HTERT RPE-1 (cell line): Measurements from ENCODE around the gene ROM1.
"Not testable (repeated sequence)": the region's sequence is repeated elsewhere in the genome, so short reads cannot be mapped to it uniquely, and the experiment has no call there.

Source experiments
- in situ Hi-C: fragments of 300-500 bp; cut with MboI; formaldehyde crosslinking; loops from 4 replicates; pipeline ENCODE4 v1.14.3; 2020; ENCODE audit warnings: low sequenced_read_pairs

Gene ROM1

DNA sequence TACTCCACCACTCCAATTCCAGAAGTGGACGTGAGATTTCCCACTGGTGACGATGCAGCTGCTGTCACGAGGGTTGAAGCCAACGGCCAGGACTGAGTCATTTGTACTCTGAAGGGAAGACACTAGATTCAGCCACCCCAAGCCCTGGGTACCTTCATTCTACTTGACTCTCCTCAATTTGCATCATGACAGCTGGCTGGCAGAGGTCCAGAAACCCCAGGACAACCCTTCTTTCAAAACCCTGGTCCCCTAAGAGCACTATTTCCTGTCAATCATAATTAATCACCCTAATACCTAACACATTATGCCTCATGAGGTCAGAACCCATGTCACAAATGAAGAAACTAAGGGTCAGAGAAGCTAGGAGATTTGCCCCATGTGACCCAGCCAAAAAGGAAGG is 5.3 kb upstream of the ROM1 start:
- in situ Hi-C loops = no loop called here

DNA sequence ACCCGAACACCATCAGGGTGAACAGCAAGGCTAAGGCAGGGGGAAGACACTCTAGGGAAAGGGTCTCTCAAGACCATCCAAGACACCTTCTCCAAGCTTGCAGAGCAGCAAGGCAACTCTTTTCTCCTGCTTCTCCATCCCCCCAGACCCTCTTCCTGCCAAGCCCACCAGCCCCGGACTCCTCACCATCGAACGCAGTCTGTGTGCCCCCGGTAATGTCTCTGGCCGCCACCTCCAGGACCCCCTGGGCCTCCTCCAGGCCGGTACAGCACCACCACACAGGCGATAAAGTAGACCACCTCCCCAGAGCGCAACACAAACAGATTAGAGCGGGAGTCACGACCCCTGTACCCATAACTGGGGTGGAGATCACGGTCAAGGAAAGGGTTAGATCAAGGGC is 4.3 kb upstream of the ROM1 start:
- in situ Hi-C loops = no loop called here

GRCh38 chr11:62610403-62610802 is 2.7 kb upstream of the ROM1 start:
- in situ Hi-C loops = no loop called here

DNA sequence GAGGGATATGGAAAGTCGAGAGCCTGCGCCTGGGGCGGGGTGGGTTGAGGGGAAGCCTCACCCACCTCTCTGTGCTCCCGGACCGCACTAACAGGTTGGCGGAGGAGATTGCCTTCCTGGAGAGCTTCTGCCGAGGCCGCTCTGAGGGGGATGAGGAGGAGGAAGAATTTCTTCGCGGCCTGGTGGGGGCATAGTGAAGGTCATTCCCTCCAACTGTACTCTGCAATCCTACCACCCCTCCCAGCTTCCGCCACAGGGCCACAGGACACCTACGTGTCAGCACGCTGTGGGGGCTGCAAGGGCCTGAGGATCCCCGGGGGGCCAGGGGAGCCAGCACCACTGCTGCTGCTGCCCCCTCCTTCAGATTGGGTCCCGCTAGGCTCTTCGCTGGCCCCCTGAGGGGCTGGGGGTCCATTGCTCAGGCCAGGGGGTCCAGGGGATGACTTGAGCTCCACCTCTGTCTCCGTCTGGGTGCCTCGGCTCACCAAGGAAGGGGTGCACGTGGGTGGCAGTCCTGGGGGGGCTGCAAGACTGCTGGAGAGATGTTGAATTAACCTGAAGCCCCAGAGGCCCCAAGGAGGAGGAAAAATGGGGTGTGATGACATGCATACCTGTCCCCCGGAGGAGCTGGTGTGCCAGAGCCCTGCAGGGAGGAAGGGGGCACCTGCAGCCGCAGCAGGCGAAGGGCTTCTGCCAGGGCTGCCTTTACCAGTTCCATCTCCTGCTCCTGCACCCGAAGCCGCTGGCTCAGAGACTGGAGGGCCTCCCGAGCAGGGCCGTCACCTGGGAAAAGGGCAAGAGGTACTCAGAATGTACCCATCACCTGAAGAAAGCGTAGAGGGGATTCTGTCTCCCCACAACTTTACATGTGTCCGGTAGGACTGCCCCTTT is 2.0 kb upstream of the ROM1 start:
- in situ Hi-C loops = no loop called here

DNA sequence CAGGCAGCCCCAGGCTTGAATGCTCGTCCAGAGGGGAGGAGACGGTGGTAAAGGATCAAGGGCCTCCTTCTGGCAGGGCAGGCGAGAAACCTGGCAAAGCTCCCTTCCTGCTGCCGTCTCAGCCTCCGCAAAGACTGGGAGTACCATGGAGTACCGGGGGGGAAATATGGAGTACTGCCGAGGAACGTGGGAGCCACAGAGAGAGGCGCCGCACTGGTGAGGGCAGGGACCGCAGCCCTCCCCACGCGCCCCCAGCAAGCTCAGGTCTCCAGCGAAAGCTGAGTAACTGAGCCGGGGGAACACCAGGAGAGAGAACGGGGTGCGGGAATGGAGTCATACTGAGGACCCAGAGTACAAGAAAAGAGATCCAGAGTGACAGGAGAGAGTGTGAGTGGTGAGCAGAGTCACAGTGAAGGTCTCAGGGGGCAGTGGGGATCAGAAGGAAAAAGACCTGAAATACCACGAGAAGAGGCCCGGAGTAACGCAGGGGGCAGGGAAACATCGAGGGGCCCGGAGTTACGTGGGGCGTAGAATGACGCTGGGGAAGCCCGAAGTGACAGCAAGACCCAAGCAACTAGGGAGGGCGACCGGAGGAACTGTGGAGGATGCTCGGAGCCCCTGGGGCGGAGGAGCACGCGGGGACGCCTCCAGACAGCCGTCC is 1.2 kb upstream of the ROM1 start:
- in situ Hi-C loops = no loop called here

DNA sequence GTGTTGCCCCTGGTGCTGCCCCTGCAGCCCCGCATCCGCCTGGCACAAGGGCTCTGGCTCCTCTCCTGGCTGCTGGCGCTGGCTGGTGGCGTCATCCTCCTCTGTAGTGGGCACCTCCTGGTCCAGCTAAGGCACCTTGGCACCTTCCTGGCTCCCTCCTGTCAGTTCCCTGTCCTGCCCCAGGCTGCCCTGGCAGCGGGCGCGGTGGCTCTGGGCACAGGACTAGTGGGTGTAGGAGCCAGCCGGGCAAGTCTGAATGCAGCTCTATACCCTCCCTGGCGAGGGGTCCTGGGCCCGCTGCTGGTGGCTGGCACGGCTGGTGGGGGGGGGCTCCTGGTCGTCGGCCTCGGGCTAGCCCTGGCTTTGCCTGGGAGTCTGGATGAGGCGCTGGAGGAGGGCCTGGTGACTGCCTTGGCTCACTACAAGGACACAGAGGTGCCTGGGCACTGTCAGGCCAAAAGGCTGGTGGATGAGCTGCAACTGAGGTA is 278 bp downstream of the ROM1 start:
- in situ Hi-C loops = no loop called here

- in situ Hi-C loops = no loop called here
Measured at GRCh38 chr11:62614275-62614674, 1.2 kb downstream of the ROM1 start.

GRCh38 chr11:62615521-62615920 is 2.5 kb downstream of the ROM1 start:
- in situ Hi-C loops = no loop called here

DNA sequence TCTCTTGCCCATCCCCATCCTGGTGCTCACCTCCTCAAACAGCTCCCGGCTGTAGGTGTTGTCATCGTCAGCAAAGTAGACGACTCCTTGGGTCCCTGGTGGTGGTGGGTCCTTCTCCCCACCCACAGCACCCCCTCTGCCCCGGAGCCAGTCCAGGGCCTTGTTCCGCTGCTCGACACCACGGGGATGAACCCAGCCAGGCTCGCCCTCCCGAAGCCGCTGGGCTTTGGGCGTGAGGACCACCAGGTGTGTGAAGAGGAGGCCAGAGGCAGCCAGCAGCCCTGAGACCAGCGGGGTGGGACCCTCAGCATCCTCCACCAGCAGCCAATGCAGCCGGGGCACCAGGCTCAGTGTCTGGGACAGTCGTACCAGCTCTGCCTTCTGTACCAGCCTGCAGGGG is 3.9 kb downstream of the ROM1 start:
- in situ Hi-C loops = not testable (repeated sequence)

DNA sequence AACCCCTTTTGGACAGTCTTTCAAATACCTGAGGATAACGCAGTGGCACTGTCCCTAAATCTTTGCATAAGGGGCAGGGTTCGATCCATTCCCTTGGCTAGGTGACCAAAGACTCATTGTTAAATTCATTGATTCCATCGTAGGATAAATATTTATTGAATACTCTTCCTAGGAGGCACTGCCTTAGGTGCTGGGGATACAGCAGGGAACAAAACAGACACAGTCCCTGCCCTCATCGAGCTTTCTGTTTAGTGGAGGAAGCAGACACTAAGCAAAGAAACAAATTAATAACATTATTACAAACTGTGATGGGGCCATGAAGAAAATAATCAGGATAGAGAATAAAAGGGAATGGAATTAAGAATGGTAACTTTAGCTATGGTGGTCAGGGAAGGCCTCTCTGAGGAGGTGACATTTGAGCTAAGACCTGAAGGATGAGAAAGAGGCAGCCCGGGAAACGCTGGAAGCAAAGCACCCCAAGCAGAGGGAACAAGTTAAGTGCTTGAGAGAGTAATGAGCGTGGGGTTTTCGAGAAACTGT is 8.0 kb downstream of the ROM1 start:
- in situ Hi-C loops = no loop called here

DNA sequence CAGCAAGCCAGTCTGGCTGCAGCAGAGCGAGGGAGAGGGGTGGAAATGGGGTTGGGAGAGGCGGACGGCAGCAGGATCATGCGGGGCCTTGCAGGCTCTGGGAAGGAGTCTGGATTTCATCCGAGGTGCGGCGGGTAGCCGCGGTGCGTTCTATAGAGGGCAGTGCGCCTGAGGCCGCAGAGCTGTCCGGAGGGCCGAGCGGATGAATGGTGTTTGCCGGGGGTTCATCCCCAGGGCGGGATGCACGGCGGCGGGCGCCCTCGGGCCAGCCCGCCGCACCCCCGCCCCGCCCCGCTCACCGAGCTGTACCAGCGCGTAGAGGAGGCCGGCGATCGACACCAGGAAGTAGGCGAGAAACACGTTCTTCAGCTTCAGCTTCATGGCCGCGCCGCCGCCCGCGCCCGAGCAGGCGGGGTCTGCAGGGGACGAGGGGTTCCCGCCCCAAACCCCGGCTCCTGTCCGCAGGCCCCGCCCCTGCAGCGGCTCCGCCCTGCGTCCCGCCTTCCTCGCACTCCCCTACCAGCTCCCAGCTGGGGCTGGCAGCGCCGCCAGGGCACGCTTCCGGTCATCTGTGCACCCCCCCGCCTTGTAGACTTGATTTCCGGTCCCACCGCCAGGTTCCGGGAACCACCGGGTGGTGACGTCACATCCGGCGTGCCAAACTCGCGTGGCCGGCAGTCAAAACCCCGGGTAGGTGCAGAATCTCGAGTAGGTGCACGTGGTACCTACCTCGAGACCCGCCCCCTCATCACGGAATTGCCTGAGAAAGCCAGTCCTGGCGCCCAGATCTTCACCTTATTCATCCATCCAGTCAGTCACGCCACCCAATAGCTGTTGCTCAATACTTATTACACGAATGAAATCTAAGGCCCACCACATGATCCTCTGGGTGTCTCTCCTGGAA is 8.8 kb downstream of the ROM1 start, which contains the start of gene B3GAT3:
B3GAT3 (minus strand) TSS at position 420 of the 904 bp plus-strand sequence; CDS start at position 381, 39 bp downstream.
- in situ Hi-C loops = no loop called here

GRCh38 chr11:62622476-62623089 is 9.5 kb downstream of the ROM1 start:
- in situ Hi-C loops = no loop called here

- in situ Hi-C loops = no loop called here
Measured at GRCh38 chr11:62627713-62628112, 14.7 kb downstream of the ROM1 start.

GRCh38 chr11:62632492-62632891 is 19.4 kb downstream of the ROM1 start:
- in situ Hi-C loops = no loop called here

- in situ Hi-C loops = no loop called here
Measured at GRCh38 chr11:62644220-62644619, 31.2 kb downstream of the ROM1 start.

DNA sequence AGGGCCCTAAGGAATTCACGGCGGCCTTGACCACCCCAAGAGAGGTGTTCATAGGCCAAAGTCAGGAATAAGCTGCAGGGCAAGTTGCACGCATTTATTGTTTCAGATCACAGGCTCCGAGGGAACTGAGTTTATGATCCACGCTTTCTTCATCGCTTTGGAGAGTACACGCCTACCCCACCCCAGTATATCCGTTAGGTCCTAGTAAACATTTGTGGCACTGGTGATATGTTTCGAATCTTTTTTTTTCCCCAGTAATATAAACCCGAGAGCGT is 32.6 kb downstream of the ROM1 start:
- in situ Hi-C loops = no loop called here

GRCh38 chr11:62645946-62646824 is 33.1 kb downstream of the ROM1 start, which contains the start of gene GANAB:
GANAB (minus strand) TSS chr11:62646613; CDS start chr11:62646599, 14 bp downstream.
- in situ Hi-C loops = no loop called here

- in situ Hi-C loops = no loop called here
Measured at GRCh38 chr11:62646825-62647608, 34.0 kb downstream of the ROM1 start.

DNA sequence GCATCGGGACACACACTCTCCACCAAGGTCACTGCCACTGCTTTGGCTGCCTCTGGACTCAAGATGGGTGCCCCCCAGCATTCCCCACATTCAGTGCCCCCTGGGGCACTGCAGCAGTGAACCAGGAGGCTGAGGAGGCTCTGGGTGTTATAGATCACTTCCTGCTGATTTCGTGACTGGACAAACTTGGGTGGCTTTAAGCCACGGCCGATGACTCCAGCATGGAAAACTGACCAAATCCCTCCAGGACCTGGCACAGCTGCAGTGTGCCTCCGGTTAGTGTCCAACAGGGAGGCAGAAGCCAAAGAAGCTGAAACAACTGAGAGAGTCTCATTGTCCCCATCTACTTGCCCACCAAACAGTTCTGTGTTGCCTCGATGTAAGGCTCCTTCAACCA is 34.5 kb downstream of the ROM1 start:
- in situ Hi-C loops = no loop called here
